HG02571 (cell line): ENCODE measurements around the gene DCUN1D2.

Experiments used
- ATAC-seq: cut with Tn5 transposase; IDR thresholded peaks from one replicate; pipeline ENCODE4 v1.9.1; 2021; ENCODE audit warnings: mild to moderate bottlenecking, moderate library complexity; ENCODE audit not compliant: unreplicated experiment

Gene DCUN1D2

GRCh38 chr13:113412440-113412839 lies 78.1 kb downstream of the DCUN1D2 start:
- no peak for ATAC-seq

DNA sequence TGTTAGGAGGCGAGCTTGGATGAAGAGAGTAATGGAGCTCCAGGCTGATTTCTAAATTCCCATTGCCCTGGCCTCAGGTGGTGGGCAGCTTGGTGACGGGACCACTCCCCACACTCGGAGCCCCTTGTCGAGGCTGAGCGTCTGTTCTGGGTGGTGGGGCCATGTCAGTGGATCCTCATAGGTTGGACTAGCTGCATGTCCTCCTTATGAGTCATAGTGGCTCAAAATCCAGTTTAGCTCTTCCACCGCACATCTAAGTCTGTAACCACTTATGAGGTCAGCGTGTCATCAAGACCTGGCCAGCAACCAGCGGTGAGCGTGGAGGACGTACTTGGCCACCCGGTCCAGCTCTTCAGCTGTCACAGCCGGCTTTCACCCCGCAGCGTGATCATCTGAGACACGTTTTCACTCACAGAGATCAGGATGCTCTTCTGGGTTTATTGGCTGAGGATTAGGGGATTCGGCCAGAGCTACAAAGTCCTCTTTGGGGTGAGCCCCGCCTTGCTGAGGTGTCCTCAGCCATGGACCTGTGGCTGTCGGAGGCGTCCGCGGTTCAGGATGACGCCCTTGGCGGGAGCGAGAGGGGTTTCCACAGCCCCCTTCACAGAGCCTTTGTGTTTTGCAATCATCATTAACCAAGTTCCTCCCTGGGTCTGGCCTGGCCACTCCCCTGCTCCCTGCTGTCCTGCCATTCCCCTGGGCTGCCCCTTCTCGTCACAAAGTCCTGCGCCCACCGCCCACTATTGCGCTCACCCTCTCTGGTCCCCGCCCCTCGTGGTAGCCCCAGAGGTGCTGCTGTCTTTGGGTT lies 79.1 kb downstream of the DCUN1D2 start:
- no peak for ATAC-seq

DNA sequence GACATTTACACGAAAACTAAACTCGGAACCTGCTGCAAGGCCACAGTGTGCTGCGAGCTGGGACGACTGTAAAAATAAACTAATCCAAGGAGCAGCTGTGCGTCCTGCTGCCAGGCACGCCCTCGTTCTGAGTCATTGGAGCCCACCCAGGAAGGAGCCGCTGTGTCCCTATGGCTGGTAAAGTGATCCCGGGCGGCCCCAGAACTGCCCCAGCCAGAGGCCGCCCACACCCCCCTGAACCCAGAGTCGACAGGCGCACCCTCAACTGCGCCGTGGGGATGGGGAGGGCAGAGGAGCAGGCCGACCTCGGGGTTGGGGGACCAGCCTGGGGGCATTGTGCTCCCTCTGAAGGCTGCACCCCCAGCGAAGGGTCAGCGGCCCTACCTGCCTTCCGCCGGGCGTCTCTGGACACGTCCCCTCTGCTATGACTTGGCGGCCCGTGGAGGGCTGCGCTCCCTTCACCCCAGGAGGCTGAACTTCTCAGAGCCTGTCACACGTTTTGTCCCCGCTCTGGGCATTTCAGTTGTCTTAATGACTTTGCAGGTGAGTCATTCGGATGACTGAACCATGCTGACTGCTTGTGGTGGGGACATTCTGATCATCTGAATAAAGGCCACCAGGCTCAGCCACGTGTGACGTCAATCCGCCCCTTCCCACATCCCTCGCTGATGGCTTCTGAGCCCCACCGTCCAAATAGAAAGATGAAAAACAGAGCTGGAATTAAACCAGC lies 79.9 kb downstream of the DCUN1D2 start:
- no peak for ATAC-seq

DNA sequence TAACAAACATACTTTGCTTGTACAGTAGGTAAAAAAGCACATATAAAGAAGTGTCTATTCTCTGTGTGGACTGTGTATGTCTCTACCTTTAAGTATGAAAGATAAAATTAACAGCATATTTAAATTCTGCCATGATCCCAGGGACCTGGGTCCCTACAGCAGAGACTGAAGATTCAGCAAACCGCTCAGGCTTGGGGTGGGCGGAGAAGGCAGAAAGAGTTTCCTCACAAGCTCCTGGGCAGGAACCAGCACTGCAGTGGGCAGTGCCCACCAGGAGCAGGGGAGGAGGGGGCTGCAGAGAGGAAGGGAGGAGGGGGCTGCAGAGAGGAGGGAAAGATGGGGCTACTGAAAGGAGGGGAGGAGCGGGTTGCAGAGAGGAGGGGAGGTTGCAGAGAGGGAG lies 81.9 kb downstream of the DCUN1D2 start:
- no peak for ATAC-seq

DNA sequence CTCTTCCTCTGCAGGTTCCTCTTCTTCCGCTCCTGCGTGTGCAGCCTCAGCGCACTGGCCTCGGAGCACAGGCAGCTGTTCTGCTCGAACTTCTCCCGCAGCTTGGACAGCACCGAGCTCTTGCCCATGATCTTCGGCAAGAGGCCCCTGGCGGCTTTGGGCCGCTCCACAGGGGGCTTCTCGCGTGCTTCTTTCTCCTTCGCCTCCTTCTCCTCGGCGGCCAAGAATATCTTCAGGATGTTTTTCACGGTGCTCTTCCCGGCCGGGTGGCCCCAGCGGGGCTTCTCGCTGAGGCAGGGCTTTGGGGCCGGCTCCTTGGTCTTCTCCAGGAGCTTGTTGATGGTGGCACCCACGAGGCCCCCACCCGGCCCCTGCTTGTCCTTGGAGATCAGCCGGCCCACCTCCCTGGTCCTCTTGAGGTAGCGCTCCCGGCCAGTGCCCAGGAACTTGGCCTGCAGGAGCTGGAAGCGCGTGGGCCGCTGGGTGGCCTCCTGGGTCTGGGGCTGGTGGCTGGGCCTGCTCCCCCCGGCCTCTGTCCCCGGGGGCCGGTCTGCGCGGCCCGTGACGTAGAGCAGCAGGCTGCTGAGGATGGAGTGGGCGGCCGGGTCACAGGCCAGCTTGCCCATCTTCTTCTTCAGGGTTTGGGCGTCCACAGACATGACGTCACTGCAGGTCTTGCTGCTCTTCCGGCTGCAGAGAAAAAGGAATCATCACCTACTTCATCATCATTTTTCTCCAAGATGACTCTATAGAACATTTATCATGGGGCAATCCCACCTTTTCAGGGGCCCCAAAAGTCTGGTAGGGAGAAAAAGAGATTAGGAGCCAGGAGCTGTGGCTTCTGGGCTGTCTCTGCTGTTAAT lies 82.7 kb downstream of the DCUN1D2 start:
- no peak for ATAC-seq

GRCh38 chr13:113407103-113407530 lies 83.4 kb downstream of the DCUN1D2 start:
- no peak for ATAC-seq

DNA sequence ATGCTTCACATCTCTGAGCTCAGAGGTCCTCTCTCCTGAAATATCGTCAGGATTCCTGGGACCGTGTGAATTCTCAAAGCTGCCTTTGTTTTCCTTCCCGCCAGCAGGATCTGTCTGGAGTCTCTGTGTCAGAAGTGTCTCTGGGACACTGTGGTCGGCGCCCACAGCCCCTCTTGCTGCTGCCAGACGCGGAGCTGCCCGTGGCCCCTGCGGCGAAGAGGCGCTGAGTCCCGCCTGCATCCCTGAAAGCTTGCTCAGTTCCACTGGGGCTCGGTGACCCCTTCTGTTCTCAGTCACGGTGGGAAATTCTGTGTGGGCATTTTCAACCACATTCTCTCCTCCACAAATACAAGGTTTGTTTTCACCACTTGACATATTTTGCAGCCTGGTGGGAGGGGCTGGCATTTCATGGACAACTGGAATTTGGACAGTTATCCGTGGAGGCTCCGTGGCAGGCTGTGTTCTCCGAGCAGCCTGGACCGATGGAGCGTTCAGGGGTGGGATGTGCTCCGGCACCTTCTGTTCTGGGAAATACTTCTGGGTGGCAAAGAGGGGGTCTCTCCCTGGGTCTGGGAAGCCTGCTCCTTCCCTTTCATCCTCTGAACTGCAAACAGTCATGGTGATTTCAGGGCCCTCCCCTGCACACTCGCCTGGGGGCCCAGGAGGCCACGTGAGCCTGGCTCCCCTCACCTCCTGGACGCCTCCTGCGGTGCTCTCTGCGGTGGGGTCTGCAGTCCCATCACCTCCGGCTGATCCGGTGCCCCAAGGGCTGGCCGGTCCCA lies 84.0 kb downstream of the DCUN1D2 start:
- ATAC-seq, result no peak
